ENCODE results near the gene SPATA17. TPM values are rescaled to one million over a fixed set of nuclear protein-coding genes. Genes with fewer than 3 reads are reported as not detected.

SPATA17 gene
- total and polyA plus RNA-seq, 2 experiments from 2014 or later = 1.2 to 3.5 TPM

GRCh38 chr1:217881607-217882332 is 250.6 kb downstream of the SPATA17 start:
- Mint-ChIP-seq H3K36me3 (ENCODE audit: low read depth) (peaks cover 6% of the 10 kb centered on the region; the same call in 2 of the 3 replicates), H3K27ac (no peak overlapping the region), H3K9me3 (peaks cover 7% of the 10 kb centered on the region; the same call in 2 of the 3 replicates), H3K4me3 (no peak overlapping the region), H3K4me1 (peaks cover under 1% of the 10 kb centered on the region; the same call in 1 of the 3 replicates), H3K27me3 (ENCODE audit: insufficient read depth, low read depth, poor library complexity) (no peaks in the 10 kb centered on the region)
- Histone ChIP-seq H3K4me2 (no peak overlapping the region), H3K27me3 (ENCODE audit: insufficient read depth) (no peaks in the 10 kb centered on the region), H3K4me1 (ENCODE audit: insufficient read depth) (no peaks in the 10 kb centered on the region), H3K36me3 (ENCODE audit: insufficient read depth) (no peaks in the 10 kb centered on the region), H2AFZ (0 out of 2 replicates have a peak overlapping the region, but pooled peaks have one; percentile 33), H3K27ac (ENCODE audit: low read depth) (no peak overlapping the region), H3K4me3 (no peak overlapping the region), H3F3A (replicated peaks; ENCODE audit: low read depth) (no peaks in the 10 kb centered on the region), H3K79me2 (replicated peaks; ENCODE audit: insufficient read depth) (no peaks in the 10 kb centered on the region), H3K9me2 (ENCODE audit: insufficient read depth) (no peaks in the 10 kb centered on the region), H4K20me1 (replicated peaks; ENCODE audit: insufficient read depth) (no peaks in the 10 kb centered on the region)
- ATAC-seq (peak; percentile 59; the same call in 2 of the 3 replicates), DNase-seq (ENCODE audit: low spot score) (peak; percentile 52)
- TF ChIP-seq, protein P1, sequence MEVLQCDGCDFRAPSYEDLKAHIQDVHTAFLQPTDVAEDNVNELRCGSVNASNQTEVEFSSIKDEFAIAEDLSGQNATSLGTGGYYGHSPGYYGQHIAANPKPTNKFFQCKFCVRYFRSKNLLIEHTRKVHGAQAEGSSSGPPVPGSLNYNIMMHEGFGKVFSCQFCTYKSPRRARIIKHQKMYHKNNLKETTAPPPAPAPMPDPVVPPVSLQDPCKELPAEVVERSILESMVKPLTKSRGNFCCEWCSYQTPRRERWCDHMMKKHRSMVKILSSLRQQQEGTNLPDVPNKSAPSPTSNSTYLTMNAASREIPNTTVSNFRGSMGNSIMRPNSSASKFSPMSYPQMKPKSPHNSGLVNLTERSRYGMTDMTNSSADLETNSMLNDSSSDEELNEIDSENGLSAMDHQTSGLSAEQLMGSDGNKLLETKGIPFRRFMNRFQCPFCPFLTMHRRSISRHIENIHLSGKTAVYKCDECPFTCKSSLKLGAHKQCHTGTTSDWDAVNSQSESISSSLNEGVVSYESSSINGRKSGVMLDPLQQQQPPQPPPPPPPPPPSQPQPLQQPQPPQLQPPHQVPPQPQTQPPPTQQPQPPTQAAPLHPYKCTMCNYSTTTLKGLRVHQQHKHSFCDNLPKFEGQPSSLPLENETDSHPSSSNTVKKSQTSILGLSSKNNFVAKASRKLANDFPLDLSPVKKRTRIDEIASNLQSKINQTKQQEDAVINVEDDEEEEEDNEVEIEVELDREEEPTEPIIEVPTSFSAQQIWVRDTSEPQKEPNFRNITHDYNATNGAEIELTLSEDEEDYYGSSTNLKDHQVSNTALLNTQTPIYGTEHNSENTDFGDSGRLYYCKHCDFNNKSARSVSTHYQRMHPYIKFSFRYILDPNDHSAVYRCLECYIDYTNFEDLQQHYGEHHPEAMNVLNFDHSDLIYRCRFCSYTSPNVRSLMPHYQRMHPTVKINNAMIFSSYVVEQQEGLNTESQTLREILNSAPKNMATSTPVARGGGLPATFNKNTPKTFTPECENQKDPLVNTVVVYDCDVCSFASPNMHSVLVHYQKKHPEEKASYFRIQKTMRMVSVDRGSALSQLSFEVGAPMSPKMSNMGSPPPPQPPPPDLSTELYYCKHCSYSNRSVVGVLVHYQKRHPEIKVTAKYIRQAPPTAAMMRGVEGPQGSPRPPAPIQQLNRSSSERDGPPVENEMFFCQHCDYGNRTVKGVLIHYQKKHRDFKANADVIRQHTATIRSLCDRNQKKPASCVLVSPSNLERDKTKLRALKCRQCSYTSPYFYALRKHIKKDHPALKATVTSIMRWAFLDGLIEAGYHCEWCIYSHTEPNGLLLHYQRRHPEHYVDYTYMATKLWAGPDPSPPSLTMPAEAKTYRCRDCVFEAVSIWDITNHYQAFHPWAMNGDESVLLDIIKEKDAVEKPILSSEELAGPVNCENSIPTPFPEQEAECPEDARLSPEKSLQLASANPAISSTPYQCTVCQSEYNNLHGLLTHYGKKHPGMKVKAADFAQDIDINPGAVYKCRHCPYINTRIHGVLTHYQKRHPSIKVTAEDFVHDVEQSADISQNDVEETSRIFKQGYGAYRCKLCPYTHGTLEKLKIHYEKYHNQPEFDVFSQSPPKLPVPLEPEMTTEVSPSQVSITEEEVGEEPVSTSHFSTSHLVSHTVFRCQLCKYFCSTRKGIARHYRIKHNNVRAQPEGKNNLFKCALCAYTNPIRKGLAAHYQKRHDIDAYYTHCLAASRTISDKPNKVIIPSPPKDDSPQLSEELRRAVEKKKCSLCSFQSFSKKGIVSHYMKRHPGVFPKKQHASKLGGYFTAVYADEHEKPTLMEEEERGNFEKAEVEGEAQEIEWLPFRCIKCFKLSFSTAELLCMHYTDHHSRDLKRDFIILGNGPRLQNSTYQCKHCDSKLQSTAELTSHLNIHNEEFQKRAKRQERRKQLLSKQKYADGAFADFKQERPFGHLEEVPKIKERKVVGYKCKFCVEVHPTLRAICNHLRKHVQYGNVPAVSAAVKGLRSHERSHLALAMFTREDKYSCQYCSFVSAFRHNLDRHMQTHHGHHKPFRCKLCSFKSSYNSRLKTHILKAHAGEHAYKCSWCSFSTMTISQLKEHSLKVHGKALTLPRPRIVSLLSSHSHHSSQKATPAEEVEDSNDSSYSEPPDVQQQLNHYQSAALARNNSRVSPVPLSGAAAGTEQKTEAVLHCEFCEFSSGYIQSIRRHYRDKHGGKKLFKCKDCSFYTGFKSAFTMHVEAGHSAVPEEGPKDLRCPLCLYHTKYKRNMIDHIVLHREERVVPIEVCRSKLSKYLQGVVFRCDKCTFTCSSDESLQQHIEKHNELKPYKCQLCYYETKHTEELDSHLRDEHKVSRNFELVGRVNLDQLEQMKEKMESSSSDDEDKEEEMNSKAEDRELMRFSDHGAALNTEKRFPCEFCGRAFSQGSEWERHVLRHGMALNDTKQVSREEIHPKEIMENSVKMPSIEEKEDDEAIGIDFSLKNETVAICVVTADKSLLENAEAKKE (CRISPR knock-in tag; IDR thresholded peaks at IDR 0.05) = no peak
- TF ChIP-seq, protein P2, sequence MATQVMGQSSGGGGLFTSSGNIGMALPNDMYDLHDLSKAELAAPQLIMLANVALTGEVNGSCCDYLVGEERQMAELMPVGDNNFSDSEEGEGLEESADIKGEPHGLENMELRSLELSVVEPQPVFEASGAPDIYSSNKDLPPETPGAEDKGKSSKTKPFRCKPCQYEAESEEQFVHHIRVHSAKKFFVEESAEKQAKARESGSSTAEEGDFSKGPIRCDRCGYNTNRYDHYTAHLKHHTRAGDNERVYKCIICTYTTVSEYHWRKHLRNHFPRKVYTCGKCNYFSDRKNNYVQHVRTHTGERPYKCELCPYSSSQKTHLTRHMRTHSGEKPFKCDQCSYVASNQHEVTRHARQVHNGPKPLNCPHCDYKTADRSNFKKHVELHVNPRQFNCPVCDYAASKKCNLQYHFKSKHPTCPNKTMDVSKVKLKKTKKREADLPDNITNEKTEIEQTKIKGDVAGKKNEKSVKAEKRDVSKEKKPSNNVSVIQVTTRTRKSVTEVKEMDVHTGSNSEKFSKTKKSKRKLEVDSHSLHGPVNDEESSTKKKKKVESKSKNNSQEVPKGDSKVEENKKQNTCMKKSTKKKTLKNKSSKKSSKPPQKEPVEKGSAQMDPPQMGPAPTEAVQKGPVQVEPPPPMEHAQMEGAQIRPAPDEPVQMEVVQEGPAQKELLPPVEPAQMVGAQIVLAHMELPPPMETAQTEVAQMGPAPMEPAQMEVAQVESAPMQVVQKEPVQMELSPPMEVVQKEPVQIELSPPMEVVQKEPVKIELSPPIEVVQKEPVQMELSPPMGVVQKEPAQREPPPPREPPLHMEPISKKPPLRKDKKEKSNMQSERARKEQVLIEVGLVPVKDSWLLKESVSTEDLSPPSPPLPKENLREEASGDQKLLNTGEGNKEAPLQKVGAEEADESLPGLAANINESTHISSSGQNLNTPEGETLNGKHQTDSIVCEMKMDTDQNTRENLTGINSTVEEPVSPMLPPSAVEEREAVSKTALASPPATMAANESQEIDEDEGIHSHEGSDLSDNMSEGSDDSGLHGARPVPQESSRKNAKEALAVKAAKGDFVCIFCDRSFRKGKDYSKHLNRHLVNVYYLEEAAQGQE (IDR thresholded peaks at IDR 0.05; ENCODE audit: unreplicated experiment) = no peak
- TF ChIP-seq JUNB (IDR thresholded peaks at IDR 0.05; ENCODE audit: unreplicated experiment) = no peak
- no peak for TF ChIP-seq ETS1 (IDR thresholded peaks at IDR 0.05)
- TF ChIP-seq CREB1 (CRISPR knock-in tag; IDR thresholded peaks at IDR 0.05; ENCODE audit: low read depth) = no peak
- peak; percentile 38 to 63 for TF ChIP-seq CTCF (conservative IDR thresholded peaks at IDR 0.05; ENCODE audit: low read depth in 2 of 2)
- TF ChIP-seq ZNF114 (CRISPR knock-in tag; IDR thresholded peaks at IDR 0.05) = no peak
